K562 (cell line): ENCODE results near the gene RCOR3. TPM values are rescaled to one million over a fixed set of nuclear protein-coding genes. Genes with fewer than 3 reads are reported as not detected.

ENCODE experiments used
- ARID1B ChIP-seq: fragments of 450-650 bp; IDR thresholded peaks from 2 replicates; pipeline ENCODE4 v1.6.1; 2016; ENCODE audit warnings: antibody characterized with exemption, mild to moderate bottlenecking, inconsistent platforms
- CBFA2T3 ChIP-seq: fragments of 450-650 bp; IDR thresholded peaks from 2 replicates; pipeline ENCODE4 v1.6.1; 2017
- CTBP1 ChIP-seq: fragments of 450-650 bp; IDR thresholded peaks from 2 replicates; pipeline ENCODE4 v1.6.1; 2016; ENCODE audit warnings: borderline replicate concordance
- FOXO4 ChIP-seq: fragments of 450-650 bp; formaldehyde crosslinking; IDR thresholded peaks from 2 replicates; pipeline ENCODE4 v1.4.0; 2020; ENCODE audit warnings: mild to moderate bottlenecking, moderate library complexity
- ID3 ChIP-seq, 2 experiments: fragments of 250-450 bp in 1 of 2; fragments of 450-650 bp in 1 of 2; sonication (Bioruptor Pico) in 1 of 2; IDR thresholded peaks; 2 replicates each; pipeline versions ENCODE4 v1.6.1 to v1.8.0; 2016 to 2021; ENCODE audit warnings: mild to moderate bottlenecking in 2 of 2, moderate library complexity in 2 of 2, missing compliant biosample characterization in 1 of 2, missing genetic modification characterization in 1 of 2
- PKNOX1 ChIP-seq: fragments of 450-650 bp; IDR thresholded peaks from 2 replicates; pipeline ENCODE4 v1.6.1; 2016
- RAD51 ChIP-seq: fragments of 450-650 bp; IDR thresholded peaks from 2 replicates; pipeline ENCODE4 v1.7.1; 2016; ENCODE audit warnings: low read depth, mild to moderate bottlenecking, borderline replicate concordance
- SOX6 ChIP-seq: fragments of 450-650 bp; IDR thresholded peaks from 2 replicates; pipeline ENCODE4 v1.6.1; 2014; ENCODE audit warnings: mild to moderate bottlenecking
- TBL1XR1 ChIP-seq, 2 experiments: IDR thresholded peaks; 2 replicates each; pipeline ENCODE4 v1.6.1; 2012; ENCODE audit warnings: improper control_type of control experiment in 2 of 2, low read length in 2 of 2, mild to moderate bottlenecking in 1 of 2
- TOE1 ChIP-seq, 2 experiments: fragments of 450-650 bp in 1 of 2; sonication (generic) in 1 of 2; formaldehyde crosslinking in 1 of 2; IDR thresholded peaks; 2 replicates each; pipeline versions ENCODE4 v1.7.1 to v1.8.0; 2016 to 2022; ENCODE audit warnings: borderline replicate concordance in 2 of 2, mild to moderate bottlenecking in 2 of 2, antibody characterized with exemption in 1 of 2, inconsistent platforms in 1 of 2, low read depth in 1 of 2, missing genetic modification reagents in 1 of 2, moderate library complexity in 1 of 2
- USF2 ChIP-seq: sonication (generic); formaldehyde crosslinking; IDR thresholded peaks from 2 replicates; pipeline ENCODE4 v1.5.0; 2020; ENCODE audit warnings: missing genetic modification reagents
- ZNF143 ChIP-seq: sonication (generic); formaldehyde crosslinking; IDR thresholded peaks from 2 replicates; pipeline ENCODE4 v1.9.0; 2022; ENCODE audit warnings: mild to moderate bottlenecking, missing genetic modification reagents
- ZNF592 ChIP-seq: fragments of 450-650 bp; IDR thresholded peaks from 2 replicates; pipeline ENCODE4 v1.6.1; 2017; ENCODE audit warnings: antibody characterized with exemption, mild to moderate bottlenecking
- ZNF639 ChIP-seq, 2 experiments: fragments of 200-800 bp in 1 of 2; sonication (Bioruptor generic) in 1 of 2; sonication (generic) in 1 of 2; formaldehyde crosslinking in 1 of 2; IDR thresholded peaks in 1 of 2; conservative IDR thresholded peaks in 1 of 2; 2 replicates each; pipeline versions ENCODE4 v1.5.0 to v1.6.1; 2016 to 2020; ENCODE audit warnings: missing compliant biosample characterization in 1 of 2, missing genetic modification characterization in 1 of 2, missing genetic modification reagents in 1 of 2
- ZNF644 ChIP-seq: fragments of 200-800 bp; sonication (Bioruptor generic); IDR thresholded peaks from 2 replicates; pipeline ENCODE4 v1.6.1; 2016; ENCODE audit warnings: low read depth, missing genetic modification characterization, missing compliant biosample characterization
- ZNF766 ChIP-seq: fragments of 200-800 bp; sonication (Bioruptor generic); conservative IDR thresholded peaks from 2 replicates; pipeline ENCODE4 v1.6.1; 2016; ENCODE audit warnings: missing genetic modification characterization, missing compliant biosample characterization
- polyA plus RNA-seq, 8 experiments: library from polyadenylated mRNA; depleted of rRNA in 4 of 8; stranded (reverse) in 5 of 8; unstranded in 3 of 8; fragments of >200 nt; fragmentation: Nextera tagmentation in 2 of 8; fragmentation: Illumina TruSeq in 1 of 8; extraction: Ambion mirVana in 2 of 8; extraction: Trizol in 1 of 8; gene quantifications; 2 replicates each; pipeline versions ENCODE4 v1.2.1 to v1.2.3, GENCODE V29; 2011 to 2014; ENCODE audit warnings: inconsistent platforms in 1 of 8, missing spikeins in 1 of 8
- total RNA-seq, 7 experiments: library from RNA; depleted of rRNA in 6 of 7; stranded (reverse); fragments of >200 nt in 6 of 7; fragmentation: Illumina TruSeq in 2 of 7; extraction: Trizol in 2 of 7; gene quantifications; 2 replicates each; pipeline versions ENCODE4 v1.2.1 to v1.2.3, GENCODE V29; 2011 to 2021; ENCODE audit warnings: low replicate concordance in 1 of 7

The RCOR3 gene
- total and polyA plus RNA-seq, 9 of the 15 experiments (the other 6 are each of a cell fraction or from before 2014, with no cell fraction given): 9.7 to 42.7 (median 29.5) TPM

- TF ChIP-seq CTBP1 (0 out of 2 replicates have a peak, but pooled peaks have one; percentile 51), RAD51 (peak; percentile 77), ID3 (CRISPR knock-in tag; IDR thresholded peaks at IDR 0.05) (no peak), ID3 (tag; IDR thresholded peaks at IDR 0.05) (0 out of 2 replicates have a peak, but pooled peaks have one; percentile 39), ZNF143 (CRISPR knock-in tag) (no peak), ARID1B (0 out of 2 replicates have a peak, but pooled peaks have one; percentile 17), SOX6 (peak; percentile 49; the same call in 1 of the 2 replicates), CBFA2T3 (peak; percentile 24; the same call in 1 of the 2 replicates), FOXO4 (no peak), ZNF639 (CRISPR knock-in tag; conservative IDR thresholded peaks at IDR 0.05 in 1 of 2, IDR thresholded peaks at IDR 0.05 in 1 of 2) (peak in 1 of 2 experiments; percentile 64; a peak in 1 of 4 replicates), TBL1XR1 (IDR thresholded peaks at IDR 0.05; ENCODE audit: low read length in 2 of 2) (peak in 1 of 2 experiments; percentile 10; a peak in 1 of 4 replicates), ZNF592 (peak; percentile 44; the same call in 1 of the 2 replicates), PKNOX1 (0 out of 2 replicates have a peak, but pooled peaks have one; percentile 18), USF2 (CRISPR knock-in tag) (peak; percentile 60), TOE1 (IDR thresholded peaks at IDR 0.05; ENCODE audit: borderline replicate concordance) (peak; percentile 34; the same call in 1 of the 2 replicates), TOE1 (CRISPR knock-in tag; IDR thresholded peaks at IDR 0.05; ENCODE audit: borderline replicate concordance, low read depth) (no peak), ZNF644 (tag) (peak; percentile 77; the same call in 1 of the 2 replicates), ZNF766 (CRISPR knock-in tag) (0 out of 2 replicates have a peak, but pooled peaks have one; percentile 38)
Observed at GRCh38 chr1:211344152-211344618, 85.0 kb downstream of the RCOR3 start (continued).
